ENCODE measurements around the gene NACAD.

The NACAD gene

GRCh38 chr7:45088146-45088701 lies 545 bp downstream of the NACAD start:
- no peak for DNase-seq (ENCODE audit: low read depth)
- TF ChIP-seq, protein P1, sequence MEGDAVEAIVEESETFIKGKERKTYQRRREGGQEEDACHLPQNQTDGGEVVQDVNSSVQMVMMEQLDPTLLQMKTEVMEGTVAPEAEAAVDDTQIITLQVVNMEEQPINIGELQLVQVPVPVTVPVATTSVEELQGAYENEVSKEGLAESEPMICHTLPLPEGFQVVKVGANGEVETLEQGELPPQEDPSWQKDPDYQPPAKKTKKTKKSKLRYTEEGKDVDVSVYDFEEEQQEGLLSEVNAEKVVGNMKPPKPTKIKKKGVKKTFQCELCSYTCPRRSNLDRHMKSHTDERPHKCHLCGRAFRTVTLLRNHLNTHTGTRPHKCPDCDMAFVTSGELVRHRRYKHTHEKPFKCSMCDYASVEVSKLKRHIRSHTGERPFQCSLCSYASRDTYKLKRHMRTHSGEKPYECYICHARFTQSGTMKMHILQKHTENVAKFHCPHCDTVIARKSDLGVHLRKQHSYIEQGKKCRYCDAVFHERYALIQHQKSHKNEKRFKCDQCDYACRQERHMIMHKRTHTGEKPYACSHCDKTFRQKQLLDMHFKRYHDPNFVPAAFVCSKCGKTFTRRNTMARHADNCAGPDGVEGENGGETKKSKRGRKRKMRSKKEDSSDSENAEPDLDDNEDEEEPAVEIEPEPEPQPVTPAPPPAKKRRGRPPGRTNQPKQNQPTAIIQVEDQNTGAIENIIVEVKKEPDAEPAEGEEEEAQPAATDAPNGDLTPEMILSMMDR (IDR thresholded peaks at IDR 0.05; ENCODE audit: low read length, missing control alignments): no peak
- H3K4me3 ChIP-seq (replicated peaks; ENCODE audit: low read depth, low read length): peak overlapping the region; percentile 57

GRCh38 chr7:45087301-45088145 lies 1.2 kb downstream of the NACAD start:
- no peak for DNase-seq (ENCODE audit: low read depth)
- TF ChIP-seq, protein P1 (IDR thresholded peaks at IDR 0.05; ENCODE audit: low read length, missing control alignments): no peak
- H3K4me3 ChIP-seq (replicated peaks; ENCODE audit: low read depth, low read length): no peak overlapping the region

DNA sequence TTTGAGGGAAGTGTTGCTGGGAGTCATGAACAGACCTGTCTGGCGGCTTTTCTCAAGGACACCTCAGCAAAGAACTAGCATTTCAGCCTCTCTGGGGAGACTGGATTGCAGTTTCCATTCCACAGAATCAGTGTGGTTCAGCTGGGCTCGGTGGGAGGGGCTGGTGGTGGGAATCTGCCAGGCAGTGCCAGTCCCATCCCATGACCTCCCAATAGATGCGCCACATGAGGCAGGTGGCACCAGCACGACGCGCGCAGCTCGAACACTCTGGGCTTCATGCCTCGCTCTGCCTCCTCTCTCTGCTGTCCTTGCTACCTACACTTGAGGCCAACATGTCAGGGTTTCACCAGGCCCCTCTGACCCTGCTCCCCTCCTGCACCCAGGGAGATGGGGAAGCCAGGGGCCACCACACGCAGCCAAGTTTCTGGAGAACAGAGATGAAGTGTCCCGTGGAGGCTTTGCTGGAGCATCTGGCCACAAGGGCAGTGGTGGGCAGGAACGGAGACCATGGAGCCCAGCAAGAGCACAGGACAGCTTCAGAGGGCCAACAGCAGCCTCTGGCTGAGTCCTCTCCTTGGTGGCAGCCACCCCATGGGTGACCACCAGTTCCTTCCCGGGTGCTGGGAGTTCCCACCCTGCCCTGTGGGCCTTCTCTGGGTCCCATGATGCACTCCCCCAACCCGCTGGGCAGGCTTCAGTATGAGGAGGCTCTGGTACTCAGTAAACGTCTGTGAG lies 2.3 kb downstream of the NACAD start:
- no peak overlapping the region for H3K4me3 ChIP-seq (replicated peaks; ENCODE audit: low read depth, low read length)
- TF ChIP-seq, protein P1 (IDR thresholded peaks at IDR 0.05; ENCODE audit: low read length, missing control alignments): no peak
- DNase-seq (ENCODE audit: low read depth): no peak

DNA sequence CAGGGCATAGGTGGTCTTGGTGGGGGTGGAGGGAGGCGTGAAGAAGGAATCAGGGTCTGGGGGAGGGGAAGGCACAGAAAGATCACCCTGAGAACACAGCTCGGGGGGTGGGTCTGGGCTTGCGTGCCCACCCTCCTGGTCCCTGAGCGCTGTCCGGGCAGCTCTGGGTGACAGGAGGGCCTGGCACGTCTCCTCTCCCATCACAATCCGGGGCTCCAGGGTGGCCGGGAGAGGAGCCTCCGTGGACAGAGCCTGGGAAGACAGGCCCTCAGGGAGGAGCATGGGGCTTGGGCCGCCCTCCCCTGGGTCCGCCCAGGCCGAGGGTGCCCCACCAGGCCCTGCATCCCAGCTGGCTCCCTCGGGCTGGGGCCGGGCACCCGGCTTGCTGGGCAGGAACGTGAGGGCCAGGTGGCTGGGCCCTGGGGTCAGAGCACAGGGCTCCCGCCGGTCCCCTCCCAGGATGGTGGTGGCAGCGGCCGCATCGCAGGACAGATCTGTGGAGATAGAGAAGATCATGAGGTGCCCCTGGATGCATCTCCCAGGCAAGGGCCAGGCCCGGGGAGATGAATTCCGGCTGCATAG lies 3.1 kb downstream of the NACAD start:
- TF ChIP-seq, protein P1 (IDR thresholded peaks at IDR 0.05; ENCODE audit: low read length, missing control alignments): no peak
- DNase-seq (ENCODE audit: low read depth): no peak
- H3K4me3 ChIP-seq (replicated peaks; ENCODE audit: low read depth, low read length): no peak overlapping the region

- TF ChIP-seq, protein P1 (IDR thresholded peaks at IDR 0.05; ENCODE audit: low read length, missing control alignments): no peak
- no peak for DNase-seq (ENCODE audit: low read depth)
- H3K4me3 ChIP-seq (replicated peaks; ENCODE audit: low read depth, low read length): no peak overlapping the region
Measured at GRCh38 chr7:45084901-45085618, 3.7 kb downstream of the NACAD start.

- no peak for DNase-seq (ENCODE audit: low read depth)
- H3K4me3 ChIP-seq (replicated peaks; ENCODE audit: low read depth, low read length): no peak overlapping the region
- TF ChIP-seq, protein P1 (IDR thresholded peaks at IDR 0.05; ENCODE audit: low read length, missing control alignments): no peak
Measured at GRCh38 chr7:45084336-45084735, 4.4 kb downstream of the NACAD start.

Data from fibroblast of pulmonary artery (primary cell).